ENCODE results near the gene LPP.

The LPP gene

DNA sequence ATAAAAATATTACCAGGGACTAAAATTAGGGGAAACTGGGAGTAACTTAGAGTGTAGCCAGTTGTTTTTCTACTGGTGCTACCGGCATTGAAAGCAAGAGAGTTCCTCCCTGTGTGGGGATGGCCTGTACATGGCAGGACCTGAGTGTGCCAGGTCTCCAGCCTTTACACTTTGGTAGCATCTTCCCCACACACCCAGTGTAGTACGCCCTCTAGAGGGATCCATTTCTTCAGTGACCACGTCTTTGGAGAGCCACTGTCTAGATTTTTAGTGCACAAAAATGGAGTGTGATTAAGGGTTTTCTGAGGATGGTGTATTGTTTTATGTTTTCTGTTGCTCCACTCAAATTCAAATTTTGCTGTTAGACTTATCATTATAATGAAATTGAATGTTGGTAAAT is 510.8 kb downstream of the LPP start:
- DNase-seq, result peak; percentile 13 to 20

- DNase-seq, result no peak
These were observed 514.0 kb downstream of the LPP start for GRCh38 chr3:188667926-188668325.

DNA sequence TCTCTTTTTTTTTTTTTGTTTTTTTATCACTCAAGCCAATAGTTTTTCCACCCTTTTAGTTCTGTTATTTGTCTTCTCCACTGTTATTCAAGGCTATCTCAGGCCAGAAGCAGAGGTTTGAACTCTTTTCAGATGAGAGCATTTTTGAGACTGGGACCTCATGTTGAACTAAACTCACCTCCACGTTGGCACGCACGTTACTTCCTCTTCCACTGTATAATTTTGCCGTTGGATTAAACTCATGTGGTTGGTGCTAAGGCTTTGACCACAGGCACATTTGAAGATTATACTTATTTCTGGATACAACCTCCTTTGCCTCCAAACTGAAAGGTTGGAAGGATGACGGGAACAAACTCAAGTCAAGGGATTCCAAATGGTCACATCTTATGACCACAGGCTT is 516.5 kb downstream of the LPP start:
- DNase-seq, result no peak

- DNase-seq, result no peak
These were observed 518.0 kb downstream of the LPP start for GRCh38 chr3:188671971-188672370.

- DNase-seq, result no peak
These were observed 518.9 kb downstream of the LPP start for GRCh38 chr3:188672840-188673239.

GRCh38 chr3:188673646-188674186 is 519.8 kb downstream of the LPP start:
- DNase-seq, result no peak

- DNase-seq, result no peak
These were observed 520.6 kb downstream of the LPP start for GRCh38 chr3:188674595-188674994.

- no peak for DNase-seq
These were observed 523.4 kb downstream of the LPP start for GRCh38 chr3:188677344-188677743.

- no peak for DNase-seq
These were observed 526.2 kb downstream of the LPP start for GRCh38 chr3:188680189-188680588.

- no peak for DNase-seq
These were observed 526.6 kb downstream of the LPP start for GRCh38 chr3:188680605-188681004.

DNA sequence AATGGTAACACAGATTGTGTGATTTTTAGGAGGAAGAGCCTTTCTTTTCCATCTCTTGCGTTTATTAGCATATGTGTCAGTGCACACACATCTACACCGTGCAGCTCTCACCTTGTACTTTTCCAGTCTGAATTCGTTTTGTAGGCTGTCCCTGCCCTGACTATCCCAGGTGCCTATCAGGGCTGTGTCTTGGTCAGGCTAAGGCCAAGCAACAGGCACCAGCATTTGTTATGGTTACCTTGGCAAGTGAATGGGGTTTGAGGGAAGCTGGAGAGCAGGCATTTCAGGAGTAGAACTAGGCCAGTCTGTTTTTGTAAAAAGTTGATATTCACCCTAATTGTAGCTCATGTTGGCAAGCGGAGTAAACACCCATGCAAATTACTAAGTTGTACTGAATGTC is 528.4 kb downstream of the LPP start:
- DNase-seq, result no peak

GRCh38 chr3:188683032-188683521 is 529.1 kb downstream of the LPP start:
- no peak for DNase-seq

- no peak for DNase-seq
These were observed 530.3 kb downstream of the LPP start for GRCh38 chr3:188684276-188684675.

DNA sequence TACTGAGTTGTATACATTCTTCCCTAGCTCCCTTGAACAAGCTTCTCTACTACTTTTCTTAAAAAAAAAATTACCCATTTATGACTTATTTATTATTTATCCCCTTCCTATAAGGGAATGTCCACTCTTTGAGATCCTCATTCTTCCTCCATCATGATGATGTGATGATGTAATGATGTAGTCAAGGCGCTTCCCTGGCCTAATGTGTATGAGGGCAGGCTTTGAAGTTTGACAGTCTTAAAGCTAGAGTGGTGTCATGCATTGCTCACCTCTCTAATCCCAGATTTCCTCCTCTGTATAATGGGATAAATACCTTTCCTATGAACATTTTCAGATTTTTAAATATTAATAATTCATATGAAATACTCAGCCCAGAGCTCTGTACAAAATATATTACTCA is 531.8 kb downstream of the LPP start:
- no peak for DNase-seq

GRCh38 chr3:188686324-188686723 is 532.4 kb downstream of the LPP start:
- no peak for DNase-seq

DNA sequence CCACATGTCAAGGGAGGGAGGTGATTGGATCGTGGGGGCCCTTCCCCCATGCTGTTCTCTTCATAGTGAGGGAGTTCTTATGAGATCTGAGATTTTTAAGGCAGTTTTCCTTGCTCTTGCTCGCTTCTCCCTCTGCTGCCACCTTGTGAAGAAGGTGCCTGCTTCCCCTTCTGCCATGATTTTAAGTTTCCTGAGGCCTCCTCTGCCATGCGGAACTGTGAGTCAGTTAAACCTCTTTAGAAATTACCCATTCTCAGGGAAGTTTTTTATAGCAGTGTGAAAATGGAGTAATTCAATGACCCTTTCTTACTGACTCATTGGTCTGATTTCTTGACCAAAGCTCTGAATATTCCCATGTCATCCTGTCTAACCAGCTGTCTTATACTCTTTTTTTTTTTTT is 533.4 kb downstream of the LPP start:
- peak in 1 of 2 donors; percentile 67 for DNase-seq

- no peak for DNase-seq
These were observed 535.2 kb downstream of the LPP start for GRCh38 chr3:188689101-188689574.

GRCh38 chr3:188690064-188690463 is 536.1 kb downstream of the LPP start:
- DNase-seq, result no peak

DNA sequence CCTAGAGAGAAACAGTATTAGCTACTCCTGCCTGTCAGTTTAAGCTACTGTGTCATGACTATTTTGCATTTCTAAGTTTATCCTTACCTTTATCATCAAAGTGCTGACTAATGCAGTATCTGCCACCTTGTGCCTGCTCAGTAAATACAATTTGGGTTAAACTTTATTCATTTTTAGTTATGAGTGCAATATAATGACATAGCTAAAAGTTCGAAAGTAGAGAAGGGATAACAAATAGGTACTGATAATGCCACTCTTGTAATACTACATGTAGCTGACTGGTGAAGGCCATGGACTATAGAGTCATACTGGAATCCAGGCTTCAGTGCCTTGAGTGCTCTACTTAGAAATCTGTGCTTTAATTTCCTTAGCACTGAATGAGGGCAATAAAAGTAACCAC is 537.0 kb downstream of the LPP start:
- no peak for DNase-seq

- DNase-seq, result no peak
These were observed 537.7 kb downstream of the LPP start for GRCh38 chr3:188691665-188692064.

DNA sequence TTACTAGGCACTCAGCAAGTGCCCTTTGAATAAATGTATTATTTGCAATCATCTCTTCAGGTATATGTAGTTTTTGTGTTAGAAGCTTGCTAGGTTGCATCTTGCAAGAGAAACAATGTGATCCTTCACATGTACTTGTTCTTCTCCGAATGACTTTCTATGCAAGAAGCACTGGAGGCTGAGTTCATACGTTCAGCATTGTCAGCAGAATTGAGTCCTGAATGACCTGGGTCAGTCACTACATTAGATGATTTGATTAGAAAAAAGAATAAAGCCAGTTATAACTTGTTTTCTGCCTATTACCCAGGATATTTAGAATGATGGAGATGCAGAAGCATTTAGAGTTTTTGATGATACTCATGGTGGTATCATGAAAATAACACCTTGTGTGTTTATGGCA is 538.7 kb downstream of the LPP start:
- DNase-seq, result no peak

GRCh38 chr3:188693435-188693834 is 539.5 kb downstream of the LPP start:
- DNase-seq, result no peak

GRCh38 chr3:188695241-188695640 is 541.3 kb downstream of the LPP start:
- DNase-seq, result no peak

DNA sequence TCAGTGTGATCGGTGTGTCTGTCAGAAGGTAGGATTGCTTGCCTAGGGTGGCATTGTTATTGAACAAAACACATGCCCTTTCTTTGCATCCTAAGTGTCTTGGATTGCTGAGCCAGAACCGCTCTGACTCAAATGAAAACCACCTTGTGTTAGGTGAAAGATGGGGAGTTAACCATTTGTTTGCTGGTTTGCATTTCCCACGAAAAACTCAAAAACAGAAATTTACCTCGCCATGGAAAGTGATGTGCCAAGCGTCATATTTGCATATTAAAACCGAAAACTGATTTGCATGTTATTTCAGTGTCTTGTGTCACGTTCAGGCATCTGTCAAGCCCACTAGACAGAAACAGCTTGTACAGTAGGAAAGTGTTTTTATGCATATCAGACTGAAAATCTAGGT is 543.2 kb downstream of the LPP start:
- DNase-seq, result no peak

DNA sequence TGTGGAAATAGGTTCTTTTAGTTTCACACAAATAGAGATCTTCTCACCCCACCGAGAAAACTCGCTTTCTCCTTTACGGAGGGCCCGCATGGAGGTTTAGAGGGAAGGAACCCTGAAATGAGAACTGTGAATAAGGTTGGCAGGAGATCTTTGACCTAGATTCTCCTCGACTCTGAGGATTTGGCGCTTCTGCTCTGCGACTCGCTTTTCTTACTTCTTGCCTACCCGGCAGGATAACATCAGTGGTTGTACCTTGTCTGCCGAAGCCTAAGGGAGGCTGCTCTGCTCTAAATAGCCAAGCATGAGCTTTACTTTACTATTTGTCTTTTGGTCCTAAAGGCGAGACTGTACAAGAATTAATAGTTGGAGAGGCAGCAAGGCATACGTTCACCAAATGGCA is 544.5 kb downstream of the LPP start:
- no peak for DNase-seq

DNA sequence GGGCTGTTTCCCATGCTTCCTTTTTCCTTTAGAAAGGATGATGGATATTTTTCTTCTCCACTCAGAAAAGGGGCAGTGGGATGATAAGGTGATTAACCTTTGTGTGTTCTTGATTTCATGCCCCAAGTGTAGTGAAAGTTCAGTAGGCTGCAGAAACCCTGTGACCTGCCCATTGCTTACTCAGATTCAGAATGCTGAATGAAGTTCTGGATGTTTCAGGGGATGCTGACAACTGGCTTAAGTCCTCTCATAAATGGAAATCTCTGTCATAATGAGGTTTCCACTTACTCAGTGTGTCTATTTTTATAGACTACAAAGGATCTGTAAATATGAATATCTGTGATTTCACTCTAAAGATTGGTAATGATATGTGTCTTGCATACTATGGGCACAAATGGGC is 546.5 kb downstream of the LPP start:
- no peak for DNase-seq

All from CD4-positive, alpha-beta T cell treated with Interleukin-4 for 1 hour (primary cell).